CD4-positive, alpha-beta T cell (primary cell): ENCODE data around the gene PKDCC. TPM values are rescaled to one million over a fixed set of nuclear protein-coding genes. Genes with fewer than 3 reads are reported as not detected.

Experiments used
- ATAC-seq: fragments of 200-7000 bp; cut with Tn5 transposase; one replicate; pipeline ENCODE4 v1.10.0; 2022; ENCODE audit warnings: mild to moderate bottlenecking; ENCODE audit not compliant: poor library complexity
- CTCF ChIA-PET: fragments of 350-600 bp; sonication (Branson Sonifier 250); formaldehyde crosslinking; loops from one replicate; lab custom pipeline; 2021; ENCODE audit warnings: antibody characterized with exemption, inconsistent platforms; lab: Charles Lee
- POLR2A ChIA-PET: fragments of 350-600 bp; sonication (Branson Sonifier 250); formaldehyde crosslinking; loops from one replicate; lab custom pipeline; 2021; ENCODE audit warnings: antibody characterized with exemption, inconsistent platforms; lab: Charles Lee
- DNase-seq, 14 experiments: peaks; one replicate each; pipeline ENCODE4 v3.0.0-alpha.2; 2013 to 2020; ENCODE audit warnings: mixed read lengths in 2 of 14
- H3K27ac ChIP-seq, 2 donors: one replicate each; pipeline versions ENCODE4 v1.5.1 to v1.7.0; 2013; ENCODE audit warnings: low read length in 2 of 2, low read depth in 1 of 2, mild to moderate bottlenecking in 1 of 2
- H3K27me3 ChIP-seq, 2 experiments: 1 replicate in 1 of 2; 2 replicates in 1 of 2; pipeline versions ENCODE4 v1.6.1 to v1.7.0; 2013; ENCODE audit warnings: low read length in 2 of 2, control low read depth in 1 of 2, mild to moderate bottlenecking in 1 of 2, moderate library complexity in 1 of 2; ENCODE audit not compliant: insufficient read depth in 2 of 2, control insufficient read depth in 1 of 2
- H3K36me3 ChIP-seq: one replicate; pipeline ENCODE4 v1.6.1; 2013; ENCODE audit warnings: low read length, control low read depth; ENCODE audit not compliant: insufficient read depth
- H3K4me1 ChIP-seq: one replicate; pipeline ENCODE4 v1.6.1; 2013; ENCODE audit warnings: low read length, control low read depth; ENCODE audit not compliant: insufficient read depth
- H3K4me3 ChIP-seq: one replicate; pipeline ENCODE4 v1.5.1; 2013; ENCODE audit warnings: mild to moderate bottlenecking, low read length, moderate library complexity
- H3K9me3 ChIP-seq, 2 experiments: 1 replicate in 1 of 2; 2 replicates in 1 of 2; pipeline versions ENCODE4 v1.6.1 to v1.7.0; 2013; ENCODE audit warnings: low read length in 2 of 2, mild to moderate bottlenecking in 2 of 2, control low read depth in 1 of 2, moderate library complexity in 1 of 2; ENCODE audit not compliant: control insufficient read depth in 1 of 2, insufficient read depth in 1 of 2
- H3K27ac Mint-ChIP-seq: one replicate; pipeline ENCODE4 v1.8.0; 2020; ENCODE audit warnings: mixed read lengths
- H3K27me3 Mint-ChIP-seq: one replicate; pipeline ENCODE4 v1.8.0; 2021; ENCODE audit warnings: mixed read lengths
- H3K36me3 Mint-ChIP-seq: one replicate; pipeline ENCODE4 v1.8.0; 2021; ENCODE audit warnings: low read depth, mixed read lengths
- H3K4me1 Mint-ChIP-seq: one replicate; pipeline ENCODE4 v1.8.0; 2021; ENCODE audit warnings: low read depth, mixed read lengths
- H3K4me3 Mint-ChIP-seq: one replicate; pipeline ENCODE4 v1.8.0; 2020; ENCODE audit warnings: mild to moderate bottlenecking, mixed read lengths
- H3K9me3 Mint-ChIP-seq: one replicate; pipeline ENCODE4 v1.8.0; 2020; ENCODE audit warnings: mixed read lengths
- CTCF ChIP-seq: fragments of 200-600 bp; IDR thresholded peaks from one replicate; pipeline ENCODE4 v1.8.0; 2022; ENCODE audit warnings: antibody characterized with exemption, mild to moderate bottlenecking
- intact Hi-C, 2 experiments: fragments of 100-400 bp; cut with DNase I in 1 of 2; cut with micrococcal nuclease in 1 of 2; formaldehyde crosslinking; loops; one replicate each; pipeline versions ENCODE4 v1.15.1 to v1.9.0; 2023 to 2025; cut with DNase I, micrococcal nuclease
- total RNA-seq, 174 experiments: library from RNA in 2 of 174; stranded (reverse) in 2 of 174; gene quantifications; one replicate each; pipeline ENCODE4 v1.2.3 and lab custom pipeline; 2021 to 2026

PKDCC gene
- total RNA-seq, 2 experiments from 2014 or later: not detected

GRCh38 chr2:42012137-42012536 lies 35.7 kb upstream of the PKDCC start:
- Histone ChIP-seq H3K27me3 (no peaks in the 10 kb centered on the region), H3K9me3 (peaks cover 0 to 8% of the 10 kb centered on the region in 2 experiments), H3K4me3 (no peak overlapping the region), H3K36me3 (no peaks in the 10 kb centered on the region), H3K4me1 (peaks cover 12% of the 10 kb centered on the region), H3K27ac (no peak overlapping the region)
- Mint-ChIP-seq H3K4me1 (peaks cover 19% of the 10 kb centered on the region), H3K27me3 (no peaks in the 10 kb centered on the region), H3K9me3 (peaks cover 5% of the 10 kb centered on the region), H3K36me3 (no peaks in the 10 kb centered on the region), H3K4me3 (no peak overlapping the region), H3K27ac (no peak overlapping the region)
- no peak for TF ChIP-seq CTCF
- no peak for DNase-seq
- POLR2A ChIA-PET: no interaction called here
- CTCF ChIA-PET: no interaction called here
- intact Hi-C loops: no loop called here
- ATAC-seq: no peak

- Mint-ChIP-seq H3K4me1 (peaks cover 19% of the 10 kb centered on the region), H3K4me3 (no peak overlapping the region), H3K27ac (no peak overlapping the region), H3K9me3 (peaks cover 5% of the 10 kb centered on the region), H3K36me3 (no peaks in the 10 kb centered on the region), H3K27me3 (no peaks in the 10 kb centered on the region)
- Histone ChIP-seq H3K9me3 (peaks cover 0 to 8% of the 10 kb centered on the region in 2 experiments), H3K27ac (no peak overlapping the region), H3K4me3 (no peak overlapping the region), H3K4me1 (peaks cover 12% of the 10 kb centered on the region), H3K27me3 (no peaks in the 10 kb centered on the region), H3K36me3 (no peaks in the 10 kb centered on the region)
- DNase-seq: no peak
- ChIA-PET CTCF (no interaction called here), POLR2A (no interaction called here)
- intact Hi-C loops: no loop called here
- TF ChIP-seq CTCF: no peak
- no peak for ATAC-seq
Observed at GRCh38 chr2:42012651-42013050, 35.2 kb upstream of the PKDCC start.

GRCh38 chr2:42013409-42013808 lies 34.4 kb upstream of the PKDCC start:
- DNase-seq: no peak
- Mint-ChIP-seq H3K9me3 (peaks cover 5% of the 10 kb centered on the region), H3K27ac (no peak overlapping the region), H3K36me3 (no peaks in the 10 kb centered on the region), H3K27me3 (no peaks in the 10 kb centered on the region), H3K4me3 (no peak overlapping the region), H3K4me1 (peaks cover 17% of the 10 kb centered on the region)
- peaks cover 12% of the 10 kb centered on the region for H3K4me1 ChIP-seq
- no peaks in the 10 kb centered on the region for H3K36me3 ChIP-seq
- H3K9me3 ChIP-seq: peaks cover 0 to 8% of the 10 kb centered on the region in 2 experiments
- no peak overlapping the region for H3K4me3 ChIP-seq
- POLR2A ChIA-PET: no interaction called here
- no peak overlapping the region for H3K27ac ChIP-seq
- CTCF ChIA-PET: no interaction called here
- intact Hi-C loops: no loop called here
- ATAC-seq: no peak
- no peaks in the 10 kb centered on the region for H3K27me3 ChIP-seq
- no peak for TF ChIP-seq CTCF
